Gastrocnemius medialis (tissue), 4 donors: ENCODE measurements around the gene GM2A.

Experiments
- CTCF ChIP-seq, 5 experiments: fragments of 450-650 bp in 3 of 5; fragments of 200-600 bp in 2 of 5; sonication (generic) in 2 of 5; IDR thresholded peaks in 4 of 5; conservative IDR thresholded peaks in 1 of 5; 1 replicate in 4 of 5; 2 replicates in 1 of 5; pipeline ENCODE4 v1.5.1; 2016 to 2019; ENCODE audit warnings: antibody characterized with exemption in 5 of 5, mild to moderate bottlenecking in 3 of 5, moderate library complexity in 3 of 5
- POLR2A ChIP-seq, 2 donors: fragments of 450-650 bp; IDR thresholded peaks; one replicate each; pipeline ENCODE4 v1.6.1; 2017; ENCODE audit warnings: antibody characterized with exemption in 2 of 2, mild to moderate bottlenecking in 2 of 2, moderate library complexity in 2 of 2

GRCh38 chr5:151296974-151297373 is 44.0 kb downstream of the GM2A start:
- no peak for TF ChIP-seq CTCF (IDR thresholded peaks at IDR 0.05 in 4 of 5, conservative IDR thresholded peaks at IDR 0.05 in 1 of 5)
- no peak for TF ChIP-seq POLR2A (IDR thresholded peaks at IDR 0.05)
